Spinal cord (tissue), 10 donors: ENCODE measurements around the gene CSDE1. TPM values are rescaled to one million over a fixed set of nuclear protein-coding genes. Genes with fewer than 3 reads are reported as not detected.
"Not testable (repeated sequence)": the region's sequence is repeated elsewhere in the genome, so short reads cannot be mapped to it uniquely, and the experiment has no call there.

Source experiments
- DNase-seq, 6 donors: peaks; one replicate each; pipeline versions ENCODE4 v3.0.0 to v3.0.0-alpha.2; 2013 to 2015; ENCODE audit warnings: low spot score in 6 of 6, low read depth in 4 of 6
- H3K27ac ChIP-seq: one replicate; pipeline ENCODE4 v1.5.1; 2013; ENCODE audit warnings: low read depth, low read length, control low read depth
- H3K27me3 ChIP-seq: one replicate; pipeline ENCODE4 v1.6.1; 2013; ENCODE audit warnings: low read length; ENCODE audit not compliant: control insufficient read depth, insufficient read depth
- H3K36me3 ChIP-seq: one replicate; pipeline ENCODE4 v1.6.1; 2013; ENCODE audit warnings: low read length; ENCODE audit not compliant: control insufficient read depth, insufficient read depth
- H3K4me1 ChIP-seq: one replicate; pipeline ENCODE4 v1.6.1; 2013; ENCODE audit warnings: low read length; ENCODE audit not compliant: control insufficient read depth, insufficient read depth
- H3K4me3 ChIP-seq: one replicate; pipeline ENCODE4 v1.5.1; 2013; ENCODE audit warnings: low read depth, low read length, control low read depth
- H3K9me3 ChIP-seq: one replicate; pipeline ENCODE4 v1.6.1; 2013; ENCODE audit warnings: low read length; ENCODE audit not compliant: control insufficient read depth, insufficient read depth
- WGBS: methylation state at CpG from one replicate; pipeline ENCODE4 v1.1.5; 2013; ENCODE audit warnings: missing lambda C conversion rate; ENCODE audit not compliant: insufficient coverage; 5-methylcytosine and 5-hydroxymethylcytosine counted together
- long read RNA-seq, 4 donors: transcript quantifications; one replicate each; lab custom pipeline, GENCODE V29; 2026
- polyA plus RNA-seq, 2 donors: library from polyadenylated mRNA; unstranded; fragments of 120-200 nt; gene quantifications; one replicate each; pipeline ENCODE4 v1.2.1, GENCODE V29; 2013; ENCODE audit not compliant: insufficient read length in 2 of 2
- total RNA-seq, 2 donors: library from RNA; depleted of rRNA in 1 of 2; stranded (reverse); fragments of 120-200 nt in 1 of 2; fragments of >200 nt in 1 of 2; gene quantifications; one replicate each; pipeline versions ENCODE4 v1.2.3 to v1.2.4, GENCODE V29; 2013 to 2014
- donor health status: healthy.

Gene CSDE1
- total RNA-seq (100 to 1,000 TPM; 320 to 727 TPM), polyA plus RNA-seq (100 to 1,000 TPM; 260 to 316 TPM)
- long read RNA-seq, donor 1, full-length matches to known transcripts, result 37 of 57 reads
- long read RNA-seq, donor 1, partial matches to known transcripts, result 20 of 57 reads
- long read RNA-seq, donor 1, other reads (novel, unspliced or antisense), result 0 of 57 reads
- long read RNA-seq, donor 2, full-length matches to known transcripts, result 18 of 18 reads
- long read RNA-seq, donor 2, partial matches to known transcripts, result 0 of 18 reads
- long read RNA-seq, donor 2, other reads (novel, unspliced or antisense), result 0 of 18 reads
- long read RNA-seq, donor 3, full-length matches to known transcripts, result 30 of 30 reads
- long read RNA-seq, donor 3, partial matches to known transcripts, result 0 of 30 reads
- long read RNA-seq, donor 3, other reads (novel, unspliced or antisense), result 0 of 30 reads
- long read RNA-seq, donor 4, full-length matches to known transcripts, result 40 of 234 reads
- long read RNA-seq, donor 4, partial matches to known transcripts, result 194 of 234 reads
- long read RNA-seq, donor 4, other reads (novel, unspliced or antisense), result 0 of 234 reads

GRCh38 chr1:114757455-114758255, at the start of gene CSDE1:
TSS of gene CSDE1 (minus strand) at chr1:114757984. CDS start at chr1:114739890, 18,094 bp downstream.
- H3K27me3 ChIP-seq, result no peaks in the 10 kb centered on the region
- H3K4me1 ChIP-seq, result peaks cover 14% of the 10 kb centered on the region
- WGBS, result under 1% methylated on average over 47 of the region's 50 CpGs
- H3K4me3 ChIP-seq, result peak within 1 kb of the TSS; percentile 100
- H3K9me3 ChIP-seq, result no peaks in the 10 kb centered on the region
- DNase-seq, result peak; percentile 94 to 100 (median 97)
- H3K27ac ChIP-seq, result peak within 1 kb of the TSS; percentile 100
- no peaks in the 10 kb centered on the region for H3K36me3 ChIP-seq

GRCh38 chr1:114804449-114804848, 46.7 kb upstream of the CSDE1 start:
- 100% methylated on average over 1 of the region's 33 CpGs for WGBS
- not testable (repeated sequence) for H3K36me3 ChIP-seq, H3K27ac ChIP-seq, H3K9me3 ChIP-seq, DNase-seq, H3K4me1 ChIP-seq, H3K4me3 ChIP-seq, H3K27me3 ChIP-seq

DNA sequence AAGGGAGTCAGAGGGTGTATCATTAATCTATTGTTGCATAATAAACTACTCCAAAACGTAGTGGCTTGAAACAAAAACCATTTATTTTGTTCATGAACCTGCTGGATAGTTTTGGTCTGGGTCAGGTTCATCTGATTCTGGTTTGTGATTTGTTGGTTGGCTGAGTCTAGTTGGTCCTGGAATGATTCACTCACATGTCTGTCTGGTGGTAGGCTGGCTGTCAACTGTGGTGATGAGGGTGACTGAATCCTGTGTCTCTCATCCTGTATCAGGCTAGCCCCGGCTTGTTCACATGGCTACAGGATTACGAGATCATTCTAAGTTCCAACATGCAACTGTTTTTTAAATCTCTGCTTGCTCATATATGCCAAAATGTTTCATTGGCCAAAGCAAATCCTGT, 45.2 kb upstream of the CSDE1 start:
- WGBS, result no CpG with 5 or more reads among the region's 3 CpGs
- no peak for DNase-seq
- H3K36me3 ChIP-seq, result no peaks in the 10 kb centered on the region

DNA sequence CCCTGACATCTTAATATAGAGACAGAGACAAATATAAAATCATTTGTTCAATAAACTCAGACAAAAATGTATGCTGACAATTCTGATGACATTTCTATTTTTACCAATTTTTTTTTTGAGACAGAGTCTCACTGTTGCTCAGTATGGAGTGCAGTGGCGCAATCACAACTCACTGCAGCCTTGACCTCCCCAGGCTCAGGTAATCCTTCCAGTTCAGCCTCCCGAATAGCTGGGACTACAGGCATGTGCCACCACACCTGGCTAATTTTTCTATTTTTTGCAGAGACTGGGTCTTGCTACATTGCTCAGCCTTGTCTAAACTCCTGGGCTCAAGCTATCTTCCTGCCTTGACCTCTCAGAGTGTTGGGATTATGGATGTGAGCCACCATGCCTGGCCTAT, 36.3 kb upstream of the CSDE1 start:
- Histone ChIP-seq H3K9me3 (no peaks in the 10 kb centered on the region), H3K4me1 (no peaks in the 10 kb centered on the region), H3K27ac (no peak overlapping the region), H3K27me3 (peaks cover 4% of the 10 kb centered on the region), H3K36me3 (no peaks in the 10 kb centered on the region), H3K4me3 (no peak overlapping the region)
- WGBS, result 91% methylated on average over 1 of the region's 2 CpGs
- DNase-seq, result no peak

More for the DNA sequence above, 45.2 kb upstream of the CSDE1 start:
- H3K27ac ChIP-seq, result no peak overlapping the region
- H3K4me1 ChIP-seq, result no peaks in the 10 kb centered on the region
- no peak overlapping the region for H3K4me3 ChIP-seq
- peaks cover 5% of the 10 kb centered on the region for H3K27me3 ChIP-seq
- H3K9me3 ChIP-seq, result no peaks in the 10 kb centered on the region

GRCh38 chr1:114790581-114790980, 32.8 kb upstream of the CSDE1 start:
- not testable (repeated sequence) for H3K27me3 ChIP-seq, H3K4me3 ChIP-seq, DNase-seq, H3K27ac ChIP-seq, H3K36me3 ChIP-seq, H3K4me1 ChIP-seq, H3K9me3 ChIP-seq
- 93% methylated on average over 13 of the region's 25 CpGs for WGBS

DNA sequence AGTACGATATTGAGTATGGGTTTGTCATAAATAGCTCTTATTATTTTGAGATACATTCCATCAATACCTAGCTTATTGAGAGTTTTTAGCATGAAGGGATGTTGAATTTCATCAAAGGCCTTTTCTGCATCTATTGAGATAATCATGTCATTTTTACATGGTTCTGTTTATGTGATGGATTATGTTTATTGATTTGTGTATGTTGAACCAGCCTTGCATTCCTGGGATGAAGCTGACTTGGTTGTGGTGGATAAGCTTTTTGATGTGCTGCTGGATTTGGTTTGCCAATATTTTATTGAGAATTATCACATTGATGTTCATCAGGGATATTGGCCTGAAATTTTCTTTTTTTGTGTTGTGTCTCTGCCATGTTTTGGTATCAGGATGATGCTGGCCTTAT, 28.7 kb upstream of the CSDE1 start:
- not testable (repeated sequence) for H3K4me1 ChIP-seq, H3K9me3 ChIP-seq, DNase-seq, H3K36me3 ChIP-seq, H3K4me3 ChIP-seq, H3K27me3 ChIP-seq, H3K27ac ChIP-seq
- WGBS, result no CpG with 5 or more reads among the region's 1 CpG

- 70% methylated on average over 2 of the region's 5 CpGs for WGBS
These were observed 24.7 kb upstream of the CSDE1 start for GRCh38 chr1:114782476-114782875.

GRCh38 chr1:114780344-114781226, 22.8 kb upstream of the CSDE1 start, which contains the start of gene SIKE1:
TSS of gene SIKE1 (minus strand) at chr1:114780685. CDS start at chr1:114780607, 78 bp downstream.
- peak within 1 kb of the TSS; percentile 80 for H3K27ac ChIP-seq
- H3K36me3 ChIP-seq, result peaks cover 5% of the 10 kb centered on the region
- WGBS, result 12% methylated on average over 47 of the region's 53 CpGs
- peak within 1 kb of the TSS; percentile 78 for H3K4me3 ChIP-seq
- no peaks in the 10 kb centered on the region for H3K9me3 ChIP-seq
- H3K27me3 ChIP-seq, result peaks cover 2% of the 10 kb centered on the region
- peaks cover 7% of the 10 kb centered on the region for H3K4me1 ChIP-seq
- DNase-seq, result peak; percentile 86 to 99 (median 92)

More at GRCh38 chr1:114782476-114782875, 24.7 kb upstream of the CSDE1 start:
- H3K9me3 ChIP-seq, result no peaks in the 10 kb centered on the region
- no peak overlapping the region for H3K4me3 ChIP-seq
- H3K4me1 ChIP-seq, result peaks cover 7% of the 10 kb centered on the region
- peaks cover 5% of the 10 kb centered on the region for H3K36me3 ChIP-seq
- H3K27me3 ChIP-seq, result peaks cover 2% of the 10 kb centered on the region
- no peak for DNase-seq
- no peak overlapping the region for H3K27ac ChIP-seq

- peaks cover 2% of the 10 kb centered on the region for H3K27me3 ChIP-seq
- peaks cover 7% of the 10 kb centered on the region for H3K4me1 ChIP-seq
- no peak overlapping the region for H3K27ac ChIP-seq
- H3K36me3 ChIP-seq, result peaks cover 5% of the 10 kb centered on the region
- H3K9me3 ChIP-seq, result no peaks in the 10 kb centered on the region
- H3K4me3 ChIP-seq, result peak overlapping the region; percentile 78
- no peak for DNase-seq
These were observed 21.9 kb upstream of the CSDE1 start for GRCh38 chr1:114779722-114780121.
